ENCODE results near the gene PLXNB1.

GRCh38 chr3:48416546-48416945, 13.3 kb downstream of the PLXNB1 start:
- TF ChIP-seq, protein P1, sequence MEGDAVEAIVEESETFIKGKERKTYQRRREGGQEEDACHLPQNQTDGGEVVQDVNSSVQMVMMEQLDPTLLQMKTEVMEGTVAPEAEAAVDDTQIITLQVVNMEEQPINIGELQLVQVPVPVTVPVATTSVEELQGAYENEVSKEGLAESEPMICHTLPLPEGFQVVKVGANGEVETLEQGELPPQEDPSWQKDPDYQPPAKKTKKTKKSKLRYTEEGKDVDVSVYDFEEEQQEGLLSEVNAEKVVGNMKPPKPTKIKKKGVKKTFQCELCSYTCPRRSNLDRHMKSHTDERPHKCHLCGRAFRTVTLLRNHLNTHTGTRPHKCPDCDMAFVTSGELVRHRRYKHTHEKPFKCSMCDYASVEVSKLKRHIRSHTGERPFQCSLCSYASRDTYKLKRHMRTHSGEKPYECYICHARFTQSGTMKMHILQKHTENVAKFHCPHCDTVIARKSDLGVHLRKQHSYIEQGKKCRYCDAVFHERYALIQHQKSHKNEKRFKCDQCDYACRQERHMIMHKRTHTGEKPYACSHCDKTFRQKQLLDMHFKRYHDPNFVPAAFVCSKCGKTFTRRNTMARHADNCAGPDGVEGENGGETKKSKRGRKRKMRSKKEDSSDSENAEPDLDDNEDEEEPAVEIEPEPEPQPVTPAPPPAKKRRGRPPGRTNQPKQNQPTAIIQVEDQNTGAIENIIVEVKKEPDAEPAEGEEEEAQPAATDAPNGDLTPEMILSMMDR (IDR thresholded peaks at IDR 0.05) = no peak
- no peak for TF ChIP-seq POLR2AphosphoS5 (IDR thresholded peaks at IDR 0.05)
